GM12865 (cell line): ENCODE results near the gene PDSS2.

Source experiments
- DNase-seq: peaks from one replicate; pipeline ENCODE4 v3.0.0; 2010; ENCODE audit warnings: low read depth
- H3K4me3 ChIP-seq: 2 replicates; pipeline ENCODE4 v1.5.1; 2011; ENCODE audit warnings: mild to moderate bottlenecking, low read depth, low read length, control low read depth
- CTCF ChIP-seq: IDR thresholded peaks from 2 replicates; pipeline ENCODE4 v1.5.1; 2011; ENCODE audit warnings: low read length, control low read depth, low read depth, inconsistent platforms; ENCODE audit not compliant: insufficient read depth; ENCODE audit errors: missing control alignments

Gene PDSS2

GRCh38 chr6:107390685-107391435, 68.5 kb downstream of the PDSS2 start:
- DNase-seq = no peak
- H3K4me3 ChIP-seq = no peak overlapping the region
- TF ChIP-seq CTCF = no peak

- no peak overlapping the region for H3K4me3 ChIP-seq
- TF ChIP-seq CTCF = no peak
- no peak for DNase-seq
Measured at GRCh38 chr6:107390056-107390455, 69.3 kb downstream of the PDSS2 start.

GRCh38 chr6:107386904-107387303, 72.5 kb downstream of the PDSS2 start:
- TF ChIP-seq CTCF = no peak
- no peak for DNase-seq
- no peak overlapping the region for H3K4me3 ChIP-seq

- TF ChIP-seq CTCF = no peak
- DNase-seq = no peak
- H3K4me3 ChIP-seq = no peak overlapping the region
Measured at GRCh38 chr6:107386340-107386739, 73.0 kb downstream of the PDSS2 start.

GRCh38 chr6:107383705-107384104, 75.7 kb downstream of the PDSS2 start:
- DNase-seq = no peak
- TF ChIP-seq CTCF = no peak
- no peak overlapping the region for H3K4me3 ChIP-seq

- TF ChIP-seq CTCF = no peak
- no peak overlapping the region for H3K4me3 ChIP-seq
- no peak for DNase-seq
Measured at GRCh38 chr6:107374264-107374663, 85.1 kb downstream of the PDSS2 start.

GRCh38 chr6:107369493-107369892, 89.9 kb downstream of the PDSS2 start:
- no peak for DNase-seq
- TF ChIP-seq CTCF = no peak
- no peak overlapping the region for H3K4me3 ChIP-seq
